ENCODE data around the gene EXOC1L. TPM values are rescaled to one million over a fixed set of nuclear protein-coding genes. Genes with fewer than 3 reads are reported as not detected.
A peak's percentile ranks its signal among the peaks of the same experiment; 100 is the strongest.

Gene EXOC1L
- total RNA-seq, 1 donor from 2014 or later, result not detected

DNA sequence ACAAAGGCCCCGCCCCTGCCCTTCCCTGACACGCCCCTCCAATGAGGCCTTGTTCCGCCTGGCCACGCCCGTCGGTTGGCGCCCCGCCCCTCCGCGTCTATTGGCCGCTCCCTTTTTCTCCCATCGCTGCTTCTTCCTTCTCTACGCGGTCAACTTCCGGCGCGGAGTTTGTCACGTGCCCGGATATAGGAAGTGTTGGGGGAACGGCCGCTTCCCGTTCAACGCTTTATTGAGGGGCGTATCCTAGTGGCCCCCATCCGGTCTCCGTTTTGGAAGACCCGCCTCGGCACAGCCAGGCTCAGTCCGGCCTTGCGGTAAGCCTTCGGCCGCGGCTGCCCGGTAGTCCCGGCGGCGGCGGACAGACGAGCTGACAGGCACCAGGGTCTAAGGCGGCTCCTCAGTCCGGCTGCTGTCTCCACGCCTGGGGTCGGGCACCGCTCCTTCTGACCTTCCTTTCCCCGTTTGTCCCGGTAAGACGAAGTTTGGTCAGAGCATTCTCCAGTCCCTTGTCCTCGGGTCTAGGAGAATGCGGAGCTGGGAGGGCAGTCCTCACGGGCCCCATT is 34.0 kb downstream of the EXOC1L start, which contains the start of gene EXOC1:
TSS of gene EXOC1 (plus strand) at position 165 of the 563 bp plus-strand sequence. CDS start 4,676 bp downstream, outside the sequence.
- TF ChIP-seq CTCF (IDR thresholded peaks at IDR 0.05; ENCODE audit: insufficient read depth, low read length, severe bottlenecking), result no peak
- no peaks in the 10 kb centered on the region for H3K27me3 ChIP-seq (ENCODE audit: control insufficient read depth, insufficient read depth, low read length)
- H3K36me3 ChIP-seq (ENCODE audit: control insufficient read depth, insufficient read depth, low read length), result no peaks in the 10 kb centered on the region
- DNase-seq (ENCODE audit: low read depth) (peak; percentile 89), FAIRE-seq (no peak)
- peak within 1 kb of the TSS; percentile 80 for H3K4me3 ChIP-seq (ENCODE audit: low read depth, low read length)

- DNase-seq (ENCODE audit: low read depth), result no peak
- FAIRE-seq, result no peak
- no peak for TF ChIP-seq CTCF (IDR thresholded peaks at IDR 0.05; ENCODE audit: insufficient read depth, low read length, severe bottlenecking)
- H3K4me3 ChIP-seq (ENCODE audit: low read depth, low read length), result peak overlapping the region; percentile 80
- H3K27me3 ChIP-seq (ENCODE audit: control insufficient read depth, insufficient read depth, low read length), result no peaks in the 10 kb centered on the region
- no peaks in the 10 kb centered on the region for H3K36me3 ChIP-seq (ENCODE audit: control insufficient read depth, insufficient read depth, low read length)
Measured at GRCh38 chr4:55854129-55854528, 34.5 kb downstream of the EXOC1L start.

- Histone ChIP-seq H3K4me3 (ENCODE audit: low read depth, low read length) (no peak overlapping the region), H3K36me3 (ENCODE audit: control insufficient read depth, insufficient read depth, low read length) (peaks cover 2% of the 10 kb centered on the region), H3K27me3 (ENCODE audit: control insufficient read depth, insufficient read depth, low read length) (no peaks in the 10 kb centered on the region)
- TF ChIP-seq CTCF (IDR thresholded peaks at IDR 0.05; ENCODE audit: insufficient read depth, low read length, severe bottlenecking), result no peak
- DNase-seq (ENCODE audit: low read depth) (no peak), FAIRE-seq (no peak)
Measured at GRCh38 chr4:55857586-55857985, 38.0 kb downstream of the EXOC1L start.

GRCh38 chr4:55859711-55860110 is 40.1 kb downstream of the EXOC1L start:
- DNase-seq (ENCODE audit: low read depth), result no peak
- TF ChIP-seq CTCF (IDR thresholded peaks at IDR 0.05; ENCODE audit: insufficient read depth, low read length, severe bottlenecking), result no peak
- H3K4me3 ChIP-seq (ENCODE audit: low read depth, low read length), result no peak overlapping the region
- no peak for FAIRE-seq
- H3K36me3 ChIP-seq (ENCODE audit: control insufficient read depth, insufficient read depth, low read length), result peaks cover 2% of the 10 kb centered on the region
- H3K27me3 ChIP-seq (ENCODE audit: control insufficient read depth, insufficient read depth, low read length), result no peaks in the 10 kb centered on the region

- Histone ChIP-seq H3K4me3 (ENCODE audit: low read depth, low read length) (no peak overlapping the region), H3K36me3 (ENCODE audit: control insufficient read depth, insufficient read depth, low read length) (peaks cover 2% of the 10 kb centered on the region), H3K27me3 (ENCODE audit: control insufficient read depth, insufficient read depth, low read length) (no peaks in the 10 kb centered on the region)
- FAIRE-seq, result no peak
- no peak for TF ChIP-seq CTCF (IDR thresholded peaks at IDR 0.05; ENCODE audit: insufficient read depth, low read length, severe bottlenecking)
- DNase-seq (ENCODE audit: low read depth), result no peak
Measured at GRCh38 chr4:55864577-55865223, 45.1 kb downstream of the EXOC1L start.
